ENCODE results near the gene RARS1. TPM values are rescaled to one million over a fixed set of nuclear protein-coding genes. Genes with fewer than 3 reads are reported as not detected.

The RARS1 gene
- total and polyA plus RNA-seq, 4 experiments from 2014 or later = 19.1 to 82.8 (median 57.6) TPM

- H3K36me3 Mint-ChIP-seq = peaks cover 38 to 68% of the 10 kb centered on the region in 2 donors
Observed at GRCh38 chr5:168562279-168562678, 76.0 kb downstream of the RARS1 start.

GRCh38 chr5:168563959-168564358, 77.7 kb downstream of the RARS1 start:
- H3K27me3 ChIP-seq (ENCODE audit: insufficient read depth, low read length) = no peaks in the 10 kb centered on the region
- H3K9me3 ChIP-seq (ENCODE audit: control insufficient read depth in 1 of 2, low read length in 2 of 2) = no peaks in the 10 kb centered on the region
- DNase-seq = no peak
- Mint-ChIP-seq H3K27ac (peak overlapping the region in 1 of 7 donors; percentile 22), H3K4me1 (peaks cover 0 to 8% (median 4%) of the 10 kb centered on the region in 4 donors), H3K4me3 (no peak overlapping the region), H3K36me3 (peaks cover 35 to 74% of the 10 kb centered on the region in 2 donors), H3K27me3 (no peaks in the 10 kb centered on the region), H3K9me3 (no peaks in the 10 kb centered on the region)
- H3K4me1 ChIP-seq (ENCODE audit: insufficient read depth, low read length) = no peaks in the 10 kb centered on the region
- intact Hi-C loops (cut with micrococcal nuclease) = no loop called here
- H3K36me3 ChIP-seq (ENCODE audit: insufficient read depth, low read length) = peaks cover 29% of the 10 kb centered on the region
- ChIA-PET CTCF (ENCODE audit: partially characterized antibody) (no interaction called here), POLR2A (ENCODE audit: partially characterized antibody) (no interaction called here)
- H3K27ac ChIP-seq (ENCODE audit: low read depth, low read length) = no peak overlapping the region
- H3K4me3 ChIP-seq (ENCODE audit: low read length in 2 of 2) = no peak overlapping the region

More at GRCh38 chr5:168562279-168562678, 76.0 kb downstream of the RARS1 start:
- no peak for DNase-seq
- CTCF ChIA-PET (ENCODE audit: partially characterized antibody) = no interaction called here
- peaks cover 0 to 4% (median 2%) of the 10 kb centered on the region in 4 donors for H3K4me1 Mint-ChIP-seq
- no peak overlapping the region for H3K27ac ChIP-seq (ENCODE audit: low read depth, low read length)
- no peaks in the 10 kb centered on the region for H3K27me3 Mint-ChIP-seq
- peaks cover 22% of the 10 kb centered on the region for H3K36me3 ChIP-seq (ENCODE audit: insufficient read depth, low read length)
- H3K4me3 Mint-ChIP-seq = no peak overlapping the region
- POLR2A ChIA-PET (ENCODE audit: partially characterized antibody) = no interaction called here
- H3K4me3 ChIP-seq (ENCODE audit: low read length in 2 of 2) = no peak overlapping the region
- peak overlapping the region in 1 of 7 donors; percentile 2 for H3K27ac Mint-ChIP-seq
- H3K4me1 ChIP-seq (ENCODE audit: insufficient read depth, low read length) = no peaks in the 10 kb centered on the region
- no peaks in the 10 kb centered on the region for H3K9me3 ChIP-seq (ENCODE audit: control insufficient read depth in 1 of 2, low read length in 2 of 2)
- intact Hi-C loops (cut with micrococcal nuclease) = no loop called here
- H3K27me3 ChIP-seq (ENCODE audit: insufficient read depth, low read length) = no peaks in the 10 kb centered on the region
- no peaks in the 10 kb centered on the region for H3K9me3 Mint-ChIP-seq

- H3K9me3 Mint-ChIP-seq = no peaks in the 10 kb centered on the region
- H3K4me1 ChIP-seq (ENCODE audit: insufficient read depth, low read length) = no peaks in the 10 kb centered on the region
- intact Hi-C loops (cut with micrococcal nuclease) = no loop called here
- H3K27me3 ChIP-seq (ENCODE audit: insufficient read depth, low read length) = no peaks in the 10 kb centered on the region
- peaks cover 12 to 19% (median 17%) of the 10 kb centered on the region in 4 donors for H3K4me1 Mint-ChIP-seq
- H3K36me3 Mint-ChIP-seq = peaks cover 26 to 50% of the 10 kb centered on the region in 2 donors
- H3K36me3 ChIP-seq (ENCODE audit: insufficient read depth, low read length) = peaks cover 21% of the 10 kb centered on the region
- POLR2A ChIA-PET (ENCODE audit: partially characterized antibody) = no interaction called here
- no peaks in the 10 kb centered on the region for H3K27me3 Mint-ChIP-seq
- no peak for DNase-seq
- H3K27ac Mint-ChIP-seq = no peak overlapping the region
- CTCF ChIA-PET (ENCODE audit: partially characterized antibody) = no interaction called here
- H3K27ac ChIP-seq (ENCODE audit: low read depth, low read length) = no peak overlapping the region
- no peak overlapping the region for H3K4me3 ChIP-seq (ENCODE audit: low read length in 2 of 2)
- no peaks in the 10 kb centered on the region for H3K9me3 ChIP-seq (ENCODE audit: control insufficient read depth in 1 of 2, low read length in 2 of 2)
- H3K4me3 Mint-ChIP-seq = no peak overlapping the region
Observed at GRCh38 chr5:168568738-168569137, 82.5 kb downstream of the RARS1 start.

Small RNAs within 50 kb of the gene (microRNA-seq; reads per million reads assigned to microRNA genes)
- not detected for gene MIR103A1 (ENCODE audit: borderline microRNAs expressed, borderline number of aligned reads, borderline replicate concordance)
- not detected for gene MIR103B1 (ENCODE audit: borderline microRNAs expressed, borderline number of aligned reads, borderline replicate concordance)

Other genes starting within 250 kb of the RARS1 start
- gene WWC1, start 194.8 kb upstream of the RARS1 start, total RNA-seq = 1 to 10 TPM; 2.0 to 2.7 TPM
- gene WWC1, start 194.8 kb upstream of the RARS1 start, polyA plus RNA-seq = under 1 TPM; 0.22 to 0.98 TPM
- gene FBLL1, start 42.8 kb downstream of the RARS1 start, total RNA-seq = under 1 TPM in 1 of 2 experiments, not detected in 1; 0.20 TPM
- gene FBLL1, start 42.8 kb downstream of the RARS1 start, polyA plus RNA-seq = not detected
- 10 to 100 TPM; 57.3 to 59.8 TPM for gene PANK3, start 92.9 kb downstream of the RARS1 start, total RNA-seq
- 1 to 10 TPM; 1.4 to 8.7 TPM for gene PANK3, start 92.9 kb downstream of the RARS1 start, polyA plus RNA-seq

Measured in CD4-positive, alpha-beta memory T cell (primary cell).